Hepatocyte (in vitro differentiated cells): ENCODE results near the gene SEC61B.

Experiments
- EZH2 ChIP-seq: fragments of 200-600 bp; sonication (generic); IDR thresholded peaks from 2 replicates; pipeline ENCODE4 v1.6.1; 2016; ENCODE audit warnings: antibody characterized with exemption, mild to moderate bottlenecking, borderline replicate concordance
- TF ChIP-seq, protein P1 (sequence below): fragments of 200-600 bp; sonication (generic); IDR thresholded peaks from 2 replicates; pipeline ENCODE4 v1.5.1; 2016; ENCODE audit warnings: antibody characterized with exemption, mild to moderate bottlenecking; ENCODE audit not compliant: poor library complexity

- TF ChIP-seq EZH2 = no peak
- TF ChIP-seq, protein P1, sequence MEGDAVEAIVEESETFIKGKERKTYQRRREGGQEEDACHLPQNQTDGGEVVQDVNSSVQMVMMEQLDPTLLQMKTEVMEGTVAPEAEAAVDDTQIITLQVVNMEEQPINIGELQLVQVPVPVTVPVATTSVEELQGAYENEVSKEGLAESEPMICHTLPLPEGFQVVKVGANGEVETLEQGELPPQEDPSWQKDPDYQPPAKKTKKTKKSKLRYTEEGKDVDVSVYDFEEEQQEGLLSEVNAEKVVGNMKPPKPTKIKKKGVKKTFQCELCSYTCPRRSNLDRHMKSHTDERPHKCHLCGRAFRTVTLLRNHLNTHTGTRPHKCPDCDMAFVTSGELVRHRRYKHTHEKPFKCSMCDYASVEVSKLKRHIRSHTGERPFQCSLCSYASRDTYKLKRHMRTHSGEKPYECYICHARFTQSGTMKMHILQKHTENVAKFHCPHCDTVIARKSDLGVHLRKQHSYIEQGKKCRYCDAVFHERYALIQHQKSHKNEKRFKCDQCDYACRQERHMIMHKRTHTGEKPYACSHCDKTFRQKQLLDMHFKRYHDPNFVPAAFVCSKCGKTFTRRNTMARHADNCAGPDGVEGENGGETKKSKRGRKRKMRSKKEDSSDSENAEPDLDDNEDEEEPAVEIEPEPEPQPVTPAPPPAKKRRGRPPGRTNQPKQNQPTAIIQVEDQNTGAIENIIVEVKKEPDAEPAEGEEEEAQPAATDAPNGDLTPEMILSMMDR = no peak
These were observed 20.5 kb upstream of the SEC61B start for GRCh38 chr9:99201603-99202002.
